IPS-11a (cell line): ENCODE measurements around the gene RIMBP2.
"Not testable (repeated sequence)": the region's sequence is repeated elsewhere in the genome, so short reads cannot be mapped to it uniquely, and the experiment has no call there.

Experiments used
- H3K4me3 ChIP-seq: one replicate; pipeline ENCODE4 v1.5.1; 2013; ENCODE audit warnings: low read depth, low read length, control low read depth

The RIMBP2 gene

GRCh38 chr12:130663514-130663913 is 52.6 kb downstream of the RIMBP2 start:
- H3K4me3 ChIP-seq: no peak overlapping the region

DNA sequence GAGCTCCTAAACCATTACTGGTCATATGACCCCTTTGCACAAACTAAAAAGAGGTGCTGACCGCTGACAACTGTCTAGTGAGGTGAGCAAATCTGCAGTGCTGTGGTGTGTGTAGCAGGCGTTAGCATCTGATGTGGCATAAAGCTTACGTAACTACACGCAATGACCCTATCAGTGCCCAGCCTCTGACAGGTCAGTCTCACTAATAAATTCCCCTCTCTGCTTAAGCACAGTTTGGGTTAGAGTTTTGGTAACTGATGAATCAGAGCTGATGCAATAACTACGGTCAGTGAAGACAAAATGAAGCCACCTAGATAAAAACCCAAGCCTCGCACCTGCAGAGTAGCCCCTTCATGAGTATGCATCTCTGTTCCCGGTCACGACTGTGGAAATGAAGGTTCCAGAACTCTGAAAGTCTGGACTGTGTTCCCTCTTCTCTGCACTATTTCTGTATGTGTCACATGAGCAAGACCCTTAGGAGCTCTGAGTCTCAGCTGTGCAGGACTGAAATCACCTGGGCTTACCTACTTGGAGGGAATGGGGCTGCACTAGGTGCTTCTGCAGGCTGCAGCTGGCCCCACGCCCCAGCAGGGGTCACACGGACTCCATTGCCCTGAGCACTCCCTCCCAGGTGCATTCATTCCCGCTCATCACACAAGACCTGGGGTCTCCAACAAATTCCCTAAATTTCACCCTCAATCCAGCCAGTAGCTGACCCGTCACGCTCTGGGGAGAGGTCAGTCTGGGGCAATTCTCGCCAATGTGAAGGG is 54.4 kb downstream of the RIMBP2 start:
- H3K4me3 ChIP-seq: no peak overlapping the region

DNA sequence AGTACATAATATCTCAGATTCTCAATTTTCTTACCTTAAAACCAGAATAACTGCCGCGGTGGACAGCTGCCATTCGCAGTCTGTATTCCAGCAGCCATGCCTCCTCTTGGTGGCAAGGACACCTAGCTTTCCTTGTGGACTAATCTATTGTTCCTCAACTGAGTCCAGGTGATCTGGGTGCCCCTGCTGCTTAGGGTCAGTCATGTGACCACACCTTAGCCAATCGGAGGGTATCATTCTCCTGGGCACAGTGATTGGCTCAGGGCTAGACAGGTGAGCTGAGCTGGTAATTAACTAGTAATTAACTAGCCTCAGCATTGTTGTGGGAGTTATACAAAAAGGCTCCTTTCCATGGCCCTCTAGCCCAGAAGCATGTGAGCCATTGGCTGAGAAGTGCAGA is 55.0 kb downstream of the RIMBP2 start:
- H3K4me3 ChIP-seq: no peak overlapping the region

- H3K4me3 ChIP-seq: no peak overlapping the region
Observed at GRCh38 chr12:130658145-130658911, 57.8 kb downstream of the RIMBP2 start.

- no peak overlapping the region for H3K4me3 ChIP-seq
Observed at GRCh38 chr12:130656411-130656810, 59.7 kb downstream of the RIMBP2 start.

DNA sequence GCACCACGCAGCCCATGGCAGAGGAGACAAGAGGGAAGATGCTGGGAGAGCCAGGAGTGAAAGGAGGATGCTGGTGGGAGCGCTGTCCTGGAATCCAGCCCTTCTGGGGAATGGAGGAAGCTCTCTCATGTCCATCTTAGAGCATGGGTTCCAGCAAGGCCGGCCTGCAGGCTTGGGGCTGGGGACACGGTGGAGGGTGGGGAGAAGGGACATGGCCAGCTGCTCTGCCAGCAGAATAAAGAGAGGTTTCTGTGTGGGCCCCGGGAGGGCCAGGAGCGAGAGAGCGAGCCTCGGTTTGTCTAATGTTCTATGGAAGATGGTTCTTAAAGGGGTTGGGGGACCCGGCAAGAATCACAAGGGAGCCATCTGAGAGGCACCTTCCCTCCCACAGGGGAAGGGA is 60.2 kb downstream of the RIMBP2 start:
- H3K4me3 ChIP-seq: no peak overlapping the region

DNA sequence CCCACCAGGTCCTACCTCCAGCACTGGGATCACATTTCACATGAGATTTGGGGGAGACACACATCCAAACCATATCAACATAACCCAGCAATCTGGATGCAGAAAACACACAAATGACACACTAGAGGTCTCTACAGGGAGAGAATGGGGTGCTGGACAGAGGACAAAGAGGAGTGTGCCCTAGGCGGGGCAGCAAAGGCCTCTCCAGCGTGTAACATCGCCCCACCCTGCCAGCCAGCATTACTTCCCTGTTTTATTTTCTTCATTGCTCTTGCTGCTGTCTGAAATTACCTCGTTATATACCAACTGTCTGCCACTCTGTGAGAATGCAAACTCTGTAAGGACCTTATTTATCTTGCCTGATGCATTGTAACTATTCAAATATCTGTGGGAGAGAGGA is 61.1 kb downstream of the RIMBP2 start:
- no peak overlapping the region for H3K4me3 ChIP-seq

DNA sequence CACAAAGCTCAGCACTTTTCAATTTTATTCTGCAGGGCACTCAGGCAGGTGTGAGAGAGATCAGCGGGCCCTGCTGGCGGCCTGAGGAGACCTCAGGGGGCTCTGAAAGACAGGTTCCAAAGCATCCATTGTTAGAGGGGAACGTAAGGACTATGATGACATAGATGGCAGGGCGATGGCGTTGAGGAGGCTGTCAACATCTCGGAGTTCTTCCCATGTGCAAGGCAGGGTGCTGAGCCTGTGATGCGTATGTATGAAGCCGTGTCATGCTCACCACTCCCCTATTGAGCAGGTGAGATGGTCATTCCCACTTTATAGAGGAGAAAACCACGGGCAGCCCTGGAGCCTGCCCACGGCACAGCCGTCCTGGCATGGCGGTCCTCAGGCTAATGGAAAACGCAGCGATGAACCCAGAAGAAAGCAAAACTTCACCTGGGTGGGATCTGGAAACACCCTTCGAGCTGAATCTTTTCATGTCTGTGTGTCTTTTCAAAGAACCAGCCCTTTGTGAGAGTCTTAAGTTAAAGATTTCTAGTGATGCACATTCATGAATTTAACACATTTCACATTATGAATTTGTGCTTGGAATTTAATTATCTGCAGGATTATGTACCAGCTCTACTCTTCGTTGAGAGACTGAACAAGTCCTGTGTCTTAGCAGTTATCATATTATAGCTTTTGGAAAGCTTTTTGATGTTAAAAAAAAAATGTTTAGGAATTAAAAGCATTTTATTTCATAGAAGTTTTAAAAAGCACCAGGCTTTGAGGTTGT is 64.7 kb downstream of the RIMBP2 start:
- H3K4me3 ChIP-seq: no peak overlapping the region

- H3K4me3 ChIP-seq: no peak overlapping the region
Observed at GRCh38 chr12:130650131-130650530, 66.0 kb downstream of the RIMBP2 start.

GRCh38 chr12:130649101-130650045 is 66.7 kb downstream of the RIMBP2 start:
- H3K4me3 ChIP-seq: no peak overlapping the region

DNA sequence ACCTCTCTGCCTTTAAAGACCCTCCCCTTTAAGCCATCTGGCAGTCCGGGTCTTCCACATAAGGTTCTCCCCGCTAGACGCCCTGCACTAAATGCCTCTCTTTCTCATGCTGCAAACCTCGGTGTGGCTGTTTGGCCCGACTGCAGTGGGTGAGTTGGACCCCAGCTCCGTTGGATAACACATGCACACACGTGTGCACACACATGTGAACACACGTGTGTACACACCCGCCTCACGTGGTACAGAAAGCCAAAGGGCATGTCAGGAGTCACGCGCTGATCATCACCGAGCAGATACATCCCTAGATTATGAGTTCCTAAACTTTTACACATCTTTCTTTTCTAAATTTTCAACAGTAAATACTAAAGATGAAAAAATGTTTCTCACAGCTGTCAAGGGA is 68.3 kb downstream of the RIMBP2 start:
- no peak overlapping the region for H3K4me3 ChIP-seq

GRCh38 chr12:130646716-130647370 is 69.3 kb downstream of the RIMBP2 start:
- H3K4me3 ChIP-seq: no peak overlapping the region

- H3K4me3 ChIP-seq: not testable (repeated sequence)
Observed at GRCh38 chr12:130646191-130646590, 69.9 kb downstream of the RIMBP2 start.

DNA sequence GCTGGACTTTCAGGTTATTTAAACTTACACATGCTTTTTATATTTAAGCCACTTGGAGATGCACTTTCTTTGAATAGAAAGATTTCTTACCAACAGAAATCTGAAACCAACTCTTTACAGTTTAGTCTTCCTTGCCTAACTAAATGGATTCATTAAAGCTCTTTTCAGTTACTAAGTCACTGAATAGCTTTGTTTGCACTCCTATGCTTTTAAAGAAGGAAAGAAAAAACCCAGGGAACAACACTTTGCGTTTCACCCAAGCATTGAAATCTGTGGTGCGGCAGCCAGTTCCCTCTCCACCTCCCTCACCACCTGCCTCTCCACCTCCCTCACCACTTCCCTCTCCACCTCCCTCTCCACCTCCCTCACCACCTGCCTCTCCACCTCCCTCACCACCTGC is 70.3 kb downstream of the RIMBP2 start:
- no peak overlapping the region for H3K4me3 ChIP-seq

DNA sequence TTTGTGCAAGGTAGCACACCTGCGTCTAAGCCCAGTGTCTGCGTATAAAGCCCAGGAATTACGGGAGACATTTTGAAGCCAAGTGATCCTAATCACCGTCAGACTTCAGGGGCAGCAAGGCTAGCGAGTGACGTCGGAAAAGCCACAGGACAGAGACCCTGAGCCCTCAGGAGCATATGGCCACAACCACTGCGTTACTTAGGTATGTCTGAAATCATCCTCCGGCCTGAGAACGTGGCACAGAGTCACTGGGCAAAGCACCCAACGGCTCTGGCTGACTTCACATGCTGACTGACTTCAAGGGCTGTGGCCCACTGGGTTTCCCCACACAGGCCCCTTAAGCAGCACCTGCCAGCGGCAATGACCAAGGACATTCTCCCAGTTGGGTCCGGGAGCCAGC is 71.5 kb downstream of the RIMBP2 start:
- H3K4me3 ChIP-seq: no peak overlapping the region

GRCh38 chr12:130644146-130644545 is 72.0 kb downstream of the RIMBP2 start:
- H3K4me3 ChIP-seq: no peak overlapping the region

DNA sequence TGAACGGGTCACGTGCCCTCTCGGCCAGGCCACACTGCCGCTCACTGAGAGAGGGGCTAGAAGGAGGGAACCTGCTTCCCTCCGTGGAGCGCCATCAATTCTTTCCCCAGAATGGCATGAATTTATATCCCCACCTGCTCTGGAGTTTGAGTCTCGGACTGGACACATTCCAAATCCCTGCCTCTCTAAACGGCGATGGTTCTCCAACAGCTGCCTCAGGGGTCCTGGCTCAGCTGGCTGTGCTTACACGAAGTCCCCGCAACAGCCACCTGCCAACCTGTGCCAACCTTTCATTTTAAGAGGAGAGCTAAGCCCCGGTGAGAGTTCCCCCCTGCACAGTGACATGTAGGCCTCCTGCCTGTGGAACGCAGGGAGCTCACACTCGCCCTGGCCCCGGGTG is 73.2 kb downstream of the RIMBP2 start:
- no peak overlapping the region for H3K4me3 ChIP-seq

DNA sequence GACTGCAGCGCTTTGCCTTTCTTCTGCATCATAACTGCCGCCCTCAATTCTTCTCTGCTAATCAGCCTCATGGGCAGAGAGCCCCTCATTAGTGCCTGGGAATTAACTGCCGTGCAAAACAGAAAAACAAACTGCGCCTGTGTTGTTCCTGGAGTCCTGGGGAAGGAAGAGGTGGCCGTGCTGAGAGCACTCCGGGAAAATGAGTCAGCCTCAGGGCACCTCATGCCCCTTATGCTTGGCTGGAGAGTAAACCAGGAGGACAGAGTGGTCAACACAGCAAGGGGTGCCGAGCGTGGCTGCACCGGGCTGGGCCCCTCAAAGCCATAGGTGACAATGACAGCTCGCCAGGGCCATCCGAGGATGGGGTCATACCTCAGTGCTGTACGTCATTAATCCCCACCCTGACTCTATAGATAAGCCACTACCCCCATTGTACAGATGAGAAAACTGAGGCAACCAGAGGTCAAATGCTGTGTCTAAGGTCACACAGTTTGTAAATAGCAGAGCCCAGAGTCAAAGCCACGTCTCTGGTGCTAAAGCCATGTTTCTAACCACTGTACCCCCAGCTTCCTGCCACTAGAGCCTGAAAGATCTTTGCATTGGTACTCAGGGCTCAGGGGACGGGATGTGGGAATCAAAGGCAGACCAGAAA is 74.4 kb downstream of the RIMBP2 start:
- no peak overlapping the region for H3K4me3 ChIP-seq

DNA sequence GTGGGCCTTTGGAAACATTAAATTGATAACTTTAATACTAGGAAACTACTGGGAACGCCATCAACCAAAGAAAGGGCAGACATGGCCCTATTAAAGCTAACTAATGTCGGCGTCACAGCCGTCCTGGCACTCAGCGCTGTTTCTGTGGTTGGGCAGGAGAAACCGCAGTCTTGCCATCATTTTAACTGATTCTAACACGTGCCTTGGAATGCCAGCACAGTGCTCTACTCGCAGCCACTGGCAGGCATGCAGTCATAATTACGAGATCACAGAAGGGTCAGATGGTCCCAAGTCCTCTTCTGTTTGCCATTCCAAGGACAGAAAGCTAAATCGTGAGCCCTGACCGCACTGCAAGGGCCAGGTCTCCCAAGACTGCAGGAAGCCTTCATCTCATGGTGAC is 75.2 kb downstream of the RIMBP2 start:
- H3K4me3 ChIP-seq: no peak overlapping the region

- no peak overlapping the region for H3K4me3 ChIP-seq
Observed at GRCh38 chr12:130640496-130640895, 75.6 kb downstream of the RIMBP2 start.
